ENCODE measurements around the gene SLCO2A1. TPM values are rescaled to one million over a fixed set of nuclear protein-coding genes. Genes with fewer than 3 reads are reported as not detected.

SLCO2A1 gene
- total and polyA plus RNA-seq, 2 experiments from 2014 or later: 0.22 to 4.8 TPM

DNA sequence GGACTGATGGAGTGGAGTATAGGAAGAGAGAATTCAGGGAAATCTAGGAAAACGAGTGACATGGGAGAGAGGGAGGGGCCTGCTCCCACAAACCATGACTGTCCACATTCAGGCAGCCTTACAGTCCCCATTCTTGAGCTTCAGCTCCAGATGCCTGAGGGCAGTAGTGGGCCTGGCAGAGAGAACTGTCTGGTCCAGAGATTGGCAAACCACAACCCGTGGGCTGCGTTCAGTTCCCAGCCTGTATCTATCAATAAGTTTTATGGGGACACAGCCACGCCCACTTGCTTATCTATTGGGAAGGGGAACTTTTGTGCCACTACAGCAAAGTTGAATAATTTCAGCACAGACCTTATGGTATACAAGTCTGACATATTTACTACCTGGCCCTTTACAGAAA, 63.8 kb downstream of the SLCO2A1 start:
- H3K9ac ChIP-seq: no peak overlapping the region

DNA sequence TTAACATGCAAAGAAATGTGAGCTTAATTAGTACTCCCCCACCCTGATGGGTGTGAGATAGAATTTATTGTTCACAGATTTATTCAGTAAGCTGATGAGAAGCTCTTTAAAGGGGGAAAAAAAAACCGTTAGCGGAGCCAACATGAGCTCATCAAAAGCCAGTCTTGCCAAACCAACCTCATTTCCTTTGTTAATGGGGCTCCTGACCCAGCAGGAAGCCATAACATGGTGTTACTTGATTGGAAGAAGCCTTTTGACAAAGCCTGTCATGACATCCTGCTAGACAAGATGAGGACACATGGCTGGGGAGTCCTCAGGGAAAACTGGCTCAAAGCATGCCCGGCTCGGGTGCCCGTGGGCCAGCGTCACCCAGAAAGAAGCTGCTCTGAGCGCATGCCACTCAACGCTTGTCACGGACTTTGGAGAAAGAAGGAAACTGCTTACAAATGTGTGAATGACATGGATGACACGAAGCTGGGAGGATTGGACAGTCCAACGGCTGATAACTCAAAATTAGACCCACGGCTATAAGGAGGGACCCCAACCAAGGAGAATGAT, 64.6 kb downstream of the SLCO2A1 start:
- in situ Hi-C loops (cut with MboI): no loop called here
- no peak overlapping the region for H3K27ac ChIP-seq
- H3K4me3 ChIP-seq: no peak overlapping the region
- no peaks in the 10 kb centered on the region for H3K27me3 ChIP-seq (replicated peaks; ENCODE audit: insufficient read depth)
- H3K9ac ChIP-seq: no peak overlapping the region
- H3K9me3 ChIP-seq (ENCODE audit: low read depth): no peaks in the 10 kb centered on the region
- peak overlapping the region; percentile 56 for H3K4me2 ChIP-seq (ENCODE audit: unreplicated experiment)
- no peaks in the 10 kb centered on the region for H3K9me2 ChIP-seq (ENCODE audit: insufficient read depth)
- no peak for TF ChIP-seq EZH2 (IDR thresholded peaks at IDR 0.05; ENCODE audit: insufficient read depth, poor library complexity, severe bottlenecking)
- TF ChIP-seq EZH2phosphoT487 (IDR thresholded peaks at IDR 0.05; ENCODE audit: insufficient read depth, low read depth): no peak
- H3F3A ChIP-seq (ENCODE audit: insufficient read depth): no peaks in the 10 kb centered on the region; the same call in none of the 2 replicates
- no peaks in the 10 kb centered on the region for H3K79me2 ChIP-seq (ENCODE audit: insufficient read depth)
- H2AFZ ChIP-seq: peak overlapping the region; percentile 77
- peaks cover 32% of the 10 kb centered on the region for H3K4me1 ChIP-seq (ENCODE audit: insufficient read depth)
- 10 to 11% methylated on average over 12 of the region's 12 CpGs for WGBS, 2 experiments (ENCODE audit: low coverage in 1 of 2, low lambda C conversion rate in 2 of 2, missing lambda C conversion rate in 2 of 2)
- peak; percentile 81 for DNase-seq
- H3K36me3 ChIP-seq (ENCODE audit: low read depth): no peaks in the 10 kb centered on the region
- no peaks in the 10 kb centered on the region for H4K20me1 ChIP-seq (ENCODE audit: insufficient read depth)

More for the DNA sequence above, 63.8 kb downstream of the SLCO2A1 start:
- Histone ChIP-seq H3K36me3 (ENCODE audit: low read depth) (no peaks in the 10 kb centered on the region), H3K9me3 (ENCODE audit: low read depth) (no peaks in the 10 kb centered on the region), H3K9me2 (ENCODE audit: insufficient read depth) (no peaks in the 10 kb centered on the region), H3K4me2 (ENCODE audit: unreplicated experiment) (no peak overlapping the region), H4K20me1 (ENCODE audit: insufficient read depth) (no peaks in the 10 kb centered on the region), H3K27me3 (replicated peaks; ENCODE audit: insufficient read depth) (no peaks in the 10 kb centered on the region), H3F3A (ENCODE audit: insufficient read depth) (no peaks in the 10 kb centered on the region; the same call in none of the 2 replicates), H2AFZ (no peak overlapping the region), H3K4me1 (ENCODE audit: insufficient read depth) (peaks cover 32% of the 10 kb centered on the region), H3K4me3 (no peak overlapping the region), H3K79me2 (ENCODE audit: insufficient read depth) (no peaks in the 10 kb centered on the region), H3K27ac (no peak overlapping the region)
- in situ Hi-C loops (cut with MboI): no loop called here
- 87% methylated on average over 4 of the region's 4 CpGs for whole genome bisulfite sequencing, 2 experiments (ENCODE audit: low coverage in 1 of 2, low lambda C conversion rate in 2 of 2, missing lambda C conversion rate in 2 of 2)
- DNase-seq: no peak
- no peak for TF ChIP-seq EZH2phosphoT487 (IDR thresholded peaks at IDR 0.05; ENCODE audit: insufficient read depth, low read depth)
- no peak for TF ChIP-seq EZH2 (IDR thresholded peaks at IDR 0.05; ENCODE audit: insufficient read depth, poor library complexity, severe bottlenecking)

DNA sequence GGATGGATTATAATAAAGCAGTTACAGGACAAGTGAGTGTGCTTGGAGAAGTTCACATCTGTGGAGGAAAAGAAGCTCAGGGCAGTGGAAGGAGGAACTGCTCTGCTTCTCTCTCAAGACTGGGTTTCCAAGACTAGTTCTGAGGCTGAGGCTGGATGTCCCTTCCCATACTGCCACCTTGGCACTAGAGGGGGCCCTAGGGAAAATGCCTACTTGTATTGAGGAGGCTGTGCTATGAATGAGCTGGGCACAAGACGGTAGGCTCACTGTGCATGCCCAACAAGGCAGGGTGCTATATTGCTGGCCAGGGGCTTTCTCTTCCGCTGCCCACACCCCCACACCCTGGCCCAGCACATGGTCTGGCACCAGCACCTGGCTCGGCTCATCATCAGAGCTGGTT, 65.2 kb downstream of the SLCO2A1 start:
- Histone ChIP-seq H2AFZ (peak overlapping the region; percentile 77; the same call in 1 of the 2 replicates), H3K4me1 (ENCODE audit: insufficient read depth) (peaks cover 32% of the 10 kb centered on the region), H3K9me3 (ENCODE audit: low read depth) (no peaks in the 10 kb centered on the region), H3K79me2 (ENCODE audit: insufficient read depth) (no peaks in the 10 kb centered on the region), H3K36me3 (ENCODE audit: low read depth) (no peaks in the 10 kb centered on the region), H3K27ac (no peak overlapping the region), H3K9ac (no peak overlapping the region), H3K27me3 (replicated peaks; ENCODE audit: insufficient read depth) (no peaks in the 10 kb centered on the region), H3K4me2 (ENCODE audit: unreplicated experiment) (peak overlapping the region; percentile 56), H3F3A (ENCODE audit: insufficient read depth) (no peaks in the 10 kb centered on the region; the same call in none of the 2 replicates), H4K20me1 (ENCODE audit: insufficient read depth) (no peaks in the 10 kb centered on the region), H3K9me2 (ENCODE audit: insufficient read depth) (no peaks in the 10 kb centered on the region), H3K4me3 (no peak overlapping the region)
- peak; percentile 46 for DNase-seq
- WGBS, 2 experiments (ENCODE audit: low coverage in 1 of 2, low lambda C conversion rate in 2 of 2, missing lambda C conversion rate in 2 of 2): 19 to 31% methylated on average over 3 of the region's 3 CpGs
- in situ Hi-C loops (cut with MboI): no loop called here
- TF ChIP-seq EZH2 (IDR thresholded peaks at IDR 0.05; ENCODE audit: insufficient read depth, poor library complexity, severe bottlenecking) (no peak), EZH2phosphoT487 (IDR thresholded peaks at IDR 0.05; ENCODE audit: insufficient read depth, low read depth) (no peak)

DNA sequence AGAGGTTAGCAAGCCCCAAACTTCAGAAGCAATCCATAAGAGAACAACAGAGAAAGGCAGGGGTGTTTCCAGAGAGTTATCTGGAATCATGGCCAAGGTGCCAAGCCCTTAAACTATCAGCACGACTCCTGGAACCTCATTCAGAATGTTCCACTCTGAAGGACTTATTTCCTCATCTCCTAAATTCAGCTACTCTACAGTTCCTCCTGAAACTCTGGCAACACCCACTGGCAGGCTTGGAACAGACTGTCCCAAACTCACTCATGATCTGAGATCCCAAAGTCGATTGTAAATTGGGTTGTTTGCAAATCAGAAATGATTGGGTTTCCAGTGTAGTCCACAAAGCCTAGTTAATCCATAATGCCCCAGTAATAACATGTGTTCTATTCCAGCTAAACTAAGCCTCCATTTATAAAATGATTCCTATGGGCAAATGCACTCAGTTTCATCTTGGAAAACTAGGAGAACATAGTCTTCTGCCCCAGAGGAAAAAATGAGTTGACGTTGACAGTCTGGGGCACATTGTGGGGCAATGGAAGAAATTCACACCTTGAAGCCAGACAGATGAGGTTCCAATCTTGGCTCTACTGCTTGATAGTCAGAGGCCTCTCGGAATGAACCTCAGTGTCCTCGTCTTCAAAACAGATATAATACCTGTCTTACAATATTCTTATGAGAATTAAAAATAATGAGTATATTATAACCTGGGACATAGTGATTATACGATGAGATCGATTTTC, 65.9 kb downstream of the SLCO2A1 start:
- Histone ChIP-seq H3K9ac (no peak overlapping the region), H3K9me2 (ENCODE audit: insufficient read depth) (no peaks in the 10 kb centered on the region), H2AFZ (no peak overlapping the region), H3K4me3 (no peak overlapping the region), H3K36me3 (ENCODE audit: low read depth) (no peaks in the 10 kb centered on the region), H3K4me1 (ENCODE audit: insufficient read depth) (peaks cover 32% of the 10 kb centered on the region), H4K20me1 (ENCODE audit: insufficient read depth) (no peaks in the 10 kb centered on the region), H3F3A (ENCODE audit: insufficient read depth) (no peaks in the 10 kb centered on the region; the same call in none of the 2 replicates), H3K27ac (no peak overlapping the region), H3K9me3 (ENCODE audit: low read depth) (no peaks in the 10 kb centered on the region), H3K79me2 (ENCODE audit: insufficient read depth) (no peaks in the 10 kb centered on the region), H3K4me2 (ENCODE audit: unreplicated experiment) (peak overlapping the region; percentile 54), H3K27me3 (replicated peaks; ENCODE audit: insufficient read depth) (no peaks in the 10 kb centered on the region)
- DNase-seq: no peak
- TF ChIP-seq EZH2phosphoT487 (IDR thresholded peaks at IDR 0.05; ENCODE audit: insufficient read depth, low read depth) (no peak), EZH2 (IDR thresholded peaks at IDR 0.05; ENCODE audit: insufficient read depth, poor library complexity, severe bottlenecking) (no peak)
- 70 to 71% methylated on average over 7 of the region's 7 CpGs for WGBS, 2 experiments (ENCODE audit: low coverage in 1 of 2, low lambda C conversion rate in 2 of 2, missing lambda C conversion rate in 2 of 2)
- in situ Hi-C loops (cut with MboI): no loop called here

Measured in GM23248 (cell line).